HG02642 (cell line): Measurements from ENCODE around the gene RNASE13.
"Not testable (repeated sequence)": the region's sequence is repeated elsewhere in the genome, so short reads cannot be mapped to it uniquely, and the experiment has no call there.

Source experiments
- ATAC-seq: cut with Tn5 transposase; IDR thresholded peaks from one replicate; pipeline ENCODE4 v1.9.1; 2021; ENCODE audit warnings: mild to moderate bottlenecking; ENCODE audit not compliant: unreplicated experiment, poor library complexity

RNASE13 gene

DNA sequence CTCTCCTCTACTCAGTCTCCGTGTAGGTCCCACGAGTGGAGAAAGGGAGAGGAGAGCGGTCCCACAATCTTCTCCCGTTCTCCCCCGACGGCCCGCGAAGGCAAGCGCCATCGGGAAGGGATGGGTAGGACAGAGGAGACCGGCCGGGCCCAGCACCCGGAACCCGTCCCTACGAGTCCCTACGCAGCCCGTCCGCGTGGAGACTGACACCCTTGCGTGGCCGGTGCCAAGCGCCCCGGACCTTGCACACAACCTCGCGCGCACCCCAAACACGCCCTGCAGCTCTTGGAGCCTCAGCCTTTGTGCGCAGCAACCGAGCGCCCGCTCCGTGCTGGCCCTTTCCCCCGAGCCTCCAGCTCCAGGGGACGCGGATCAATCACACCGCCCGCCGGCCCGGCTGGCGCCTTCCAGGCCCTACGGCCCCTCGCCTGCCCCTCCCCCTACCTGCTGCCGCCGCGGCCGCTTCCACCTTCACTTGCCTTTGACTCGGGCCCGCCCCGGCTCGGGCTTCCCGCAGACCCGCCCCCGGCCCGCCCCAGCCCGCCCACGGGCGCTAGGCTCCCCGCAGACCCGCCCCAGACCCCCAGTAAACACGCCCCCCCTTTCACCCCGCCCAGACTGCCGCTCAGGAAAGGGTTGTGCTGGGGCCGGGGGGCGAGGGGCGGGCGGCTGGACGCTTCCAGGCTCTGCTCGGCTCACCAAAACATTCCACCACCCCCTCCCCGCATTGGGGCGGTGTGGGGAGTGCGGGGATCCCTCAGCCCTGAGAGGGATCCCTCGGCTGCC is 9.8 kb downstream of the RNASE13 start, which contains the start of gene NDRG2:
Gene NDRG2 (minus strand): TSS at position 477 of the 786 bp plus-strand sequence. CDS start 1,746 bp downstream, outside the sequence.
- peak; percentile 51 for ATAC-seq

DNA sequence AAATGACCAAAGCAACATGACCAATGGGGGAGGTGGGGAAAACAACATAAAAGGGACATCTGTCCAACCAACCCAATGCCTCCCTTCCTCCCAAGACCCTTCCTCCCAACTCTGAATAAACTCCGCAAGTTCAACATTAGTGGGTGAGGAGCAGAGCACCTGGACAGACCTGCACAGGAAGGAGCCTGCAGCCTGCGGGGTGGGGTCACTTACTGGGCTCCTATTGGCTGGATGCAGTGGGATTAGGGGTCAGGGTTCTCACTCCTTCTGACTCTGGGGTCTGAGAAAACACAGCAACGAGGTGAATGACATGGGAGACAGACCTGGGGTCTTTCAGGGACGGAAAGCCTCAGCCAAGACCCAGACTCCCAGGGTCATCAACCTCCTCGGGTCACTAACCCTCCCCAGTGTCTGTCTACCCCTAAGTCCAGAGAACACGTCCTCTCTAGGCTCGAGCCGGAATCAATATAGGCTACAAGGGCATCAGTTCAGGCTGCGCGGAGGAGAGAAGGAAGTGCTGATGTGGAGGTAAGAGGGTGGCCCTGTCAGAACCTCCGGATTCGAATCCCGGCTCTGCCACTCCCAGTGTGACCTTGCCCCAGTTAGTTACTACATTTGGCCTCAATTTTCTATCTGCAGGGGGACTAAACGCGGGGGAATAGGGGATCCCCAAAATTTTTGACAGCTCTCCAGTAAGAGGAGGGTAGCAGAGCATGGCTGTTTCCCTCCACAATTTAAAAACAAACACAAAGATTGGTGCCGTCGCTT is 10.6 kb downstream of the RNASE13 start:
- no peak for ATAC-seq

DNA sequence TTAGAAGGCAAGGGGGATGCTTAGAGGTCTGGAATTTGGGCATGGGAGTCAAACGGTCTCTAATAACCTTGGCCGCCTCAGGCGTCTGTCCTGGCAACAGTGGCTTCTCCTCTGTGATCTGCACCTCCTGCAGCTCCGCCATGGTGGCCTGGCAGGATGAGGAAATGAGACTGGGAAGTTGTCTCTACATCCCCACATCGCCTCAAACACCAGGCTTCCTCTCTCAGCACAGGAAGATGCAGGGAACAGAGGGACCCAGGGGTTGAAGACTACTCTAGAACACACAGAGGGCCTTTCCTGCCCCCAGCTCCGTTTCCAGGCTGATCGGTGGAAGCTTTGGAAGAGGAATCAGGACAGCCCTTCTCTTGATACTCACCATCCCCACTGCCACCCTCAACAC is 11.4 kb downstream of the RNASE13 start:
- ATAC-seq: no peak

DNA sequence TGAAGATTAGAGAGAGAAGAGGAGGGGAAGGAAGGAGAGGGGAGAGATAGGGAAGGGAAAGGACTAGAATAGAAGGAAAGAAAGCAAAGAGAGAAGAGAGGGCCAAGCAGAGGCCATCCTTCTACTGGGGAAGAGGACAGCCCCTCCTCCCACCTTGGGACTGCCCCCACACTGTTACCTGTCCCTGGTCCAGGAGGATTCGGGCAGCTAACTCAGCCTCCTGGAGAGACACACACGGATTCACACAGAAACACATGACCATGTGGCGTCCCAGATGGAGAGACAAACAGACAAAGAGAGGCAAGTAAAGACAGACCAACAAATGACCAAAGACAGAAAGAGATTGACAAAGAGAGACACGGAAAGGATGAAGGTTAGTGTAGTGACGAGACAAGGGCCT is 11.9 kb downstream of the RNASE13 start:
- no peak for ATAC-seq

DNA sequence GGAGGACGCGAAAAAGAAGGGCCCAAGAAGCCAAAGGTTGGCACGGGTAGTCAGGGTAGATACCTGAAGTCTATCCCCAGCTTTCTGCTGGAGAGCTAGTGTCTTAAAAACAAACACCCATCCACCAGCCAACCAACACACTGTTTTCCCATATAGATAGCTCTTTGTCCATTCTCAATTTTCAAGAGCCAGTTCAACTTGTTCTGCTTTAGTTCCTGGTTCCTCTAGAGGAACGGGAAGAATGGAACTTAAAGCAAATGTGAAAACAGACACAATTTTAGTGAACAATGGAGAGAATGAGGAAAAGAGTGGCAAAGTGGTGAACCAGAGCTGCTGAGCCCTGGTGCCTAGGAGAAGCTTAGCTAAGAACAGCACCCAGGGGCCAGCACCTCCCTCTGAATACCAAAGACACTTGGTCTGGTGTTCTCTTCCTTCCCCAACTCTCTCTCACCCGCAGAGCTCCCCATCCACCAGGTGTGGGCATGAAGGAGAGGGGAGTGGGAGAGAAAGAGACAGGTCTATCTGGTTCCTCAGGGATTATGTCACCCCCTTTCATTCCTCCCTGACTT is 13.5 kb downstream of the RNASE13 start:
- no peak for ATAC-seq

DNA sequence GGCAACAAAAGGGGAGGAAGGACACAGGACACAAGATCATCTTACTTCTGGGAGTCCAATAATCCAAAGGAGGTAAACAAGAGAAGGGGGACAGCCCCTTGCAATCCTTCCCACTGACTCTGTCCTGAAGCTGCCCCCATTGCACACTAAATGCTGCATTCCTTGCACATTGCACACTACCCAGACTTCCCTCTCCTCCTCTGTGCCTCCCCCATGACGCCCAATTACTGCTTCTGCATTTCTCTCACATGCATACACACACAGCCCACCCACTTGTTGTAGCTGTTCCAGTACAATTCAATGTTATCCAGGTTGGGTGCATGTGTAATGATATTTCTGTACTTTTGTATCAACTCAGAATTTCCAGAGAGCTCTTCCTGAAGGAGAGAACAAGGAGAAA is 15.2 kb downstream of the RNASE13 start:
- ATAC-seq: no peak

DNA sequence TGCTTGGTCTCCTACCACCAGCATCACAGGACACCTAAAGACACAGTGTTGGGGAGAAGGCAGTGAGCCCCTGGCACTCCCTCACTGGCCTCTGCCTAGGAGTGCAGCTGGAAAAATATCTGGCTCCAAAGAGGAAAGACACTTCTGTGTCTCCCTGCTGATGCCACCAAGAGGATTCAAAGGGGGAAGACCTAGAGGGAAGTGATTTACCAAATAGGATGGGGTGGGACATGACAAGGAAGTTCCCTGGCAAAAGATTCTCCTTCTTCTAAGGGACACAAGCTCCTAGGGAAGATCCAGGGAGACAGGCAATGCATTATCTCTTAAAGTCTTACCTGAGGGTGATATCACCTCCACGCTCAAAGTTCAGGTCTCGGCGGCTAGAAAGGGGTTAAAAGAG is 15.8 kb downstream of the RNASE13 start:
- ATAC-seq: no peak

DNA sequence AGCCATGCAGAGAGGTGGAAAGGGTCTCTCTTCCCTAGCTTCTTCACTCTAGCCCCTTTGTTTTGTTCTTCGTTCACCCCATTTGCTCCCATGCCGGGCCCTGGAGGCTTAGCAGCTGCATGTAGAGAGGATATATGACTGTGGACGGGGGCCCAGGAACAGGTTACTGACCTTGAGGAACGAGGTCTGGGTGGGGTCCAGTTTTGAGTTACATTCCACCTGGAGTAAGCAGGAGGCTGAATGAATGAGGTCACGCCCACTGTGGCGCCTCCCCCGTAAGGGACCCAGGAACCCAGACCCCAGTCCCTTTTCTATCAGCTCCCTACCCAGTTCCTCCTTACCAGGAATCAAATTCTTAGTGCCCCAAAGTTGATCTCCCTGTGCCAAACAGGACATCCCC is 16.3 kb downstream of the RNASE13 start:
- ATAC-seq: no peak

DNA sequence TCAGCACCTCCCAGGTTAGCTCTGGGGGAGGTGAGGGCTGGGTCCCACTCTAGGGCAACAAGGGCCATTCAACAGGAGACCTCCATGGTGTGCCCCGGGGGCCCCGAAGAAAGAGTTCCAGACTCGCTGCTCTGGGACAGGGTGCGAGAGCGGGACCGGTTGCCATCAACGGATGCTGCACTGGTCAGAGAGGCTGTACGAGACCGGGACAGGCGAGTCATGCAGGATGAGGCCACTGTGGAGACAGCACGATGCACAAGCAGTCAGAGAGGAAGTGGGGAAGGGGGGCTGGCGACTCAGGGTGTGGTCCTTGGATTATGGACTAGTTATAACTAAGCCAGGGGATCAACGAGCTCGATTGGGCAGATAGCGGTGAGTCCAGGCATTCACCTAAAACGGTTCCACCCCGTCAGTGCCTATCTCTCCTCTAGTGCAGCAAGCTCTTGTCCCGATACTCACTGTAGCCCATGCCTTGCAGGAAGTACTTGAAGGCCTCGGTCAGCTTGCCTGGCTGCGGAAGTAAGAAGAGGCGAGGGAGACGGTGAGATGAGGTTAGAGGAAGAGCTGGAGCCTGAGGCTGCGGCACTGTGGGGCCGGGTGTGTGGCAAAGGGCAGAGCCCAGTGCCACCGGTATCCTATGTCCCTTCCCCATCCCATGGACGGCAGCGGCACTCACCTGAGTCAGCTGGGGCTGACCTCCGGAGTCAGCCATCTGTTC is 16.9 kb downstream of the RNASE13 start:
- ATAC-seq: no peak

DNA sequence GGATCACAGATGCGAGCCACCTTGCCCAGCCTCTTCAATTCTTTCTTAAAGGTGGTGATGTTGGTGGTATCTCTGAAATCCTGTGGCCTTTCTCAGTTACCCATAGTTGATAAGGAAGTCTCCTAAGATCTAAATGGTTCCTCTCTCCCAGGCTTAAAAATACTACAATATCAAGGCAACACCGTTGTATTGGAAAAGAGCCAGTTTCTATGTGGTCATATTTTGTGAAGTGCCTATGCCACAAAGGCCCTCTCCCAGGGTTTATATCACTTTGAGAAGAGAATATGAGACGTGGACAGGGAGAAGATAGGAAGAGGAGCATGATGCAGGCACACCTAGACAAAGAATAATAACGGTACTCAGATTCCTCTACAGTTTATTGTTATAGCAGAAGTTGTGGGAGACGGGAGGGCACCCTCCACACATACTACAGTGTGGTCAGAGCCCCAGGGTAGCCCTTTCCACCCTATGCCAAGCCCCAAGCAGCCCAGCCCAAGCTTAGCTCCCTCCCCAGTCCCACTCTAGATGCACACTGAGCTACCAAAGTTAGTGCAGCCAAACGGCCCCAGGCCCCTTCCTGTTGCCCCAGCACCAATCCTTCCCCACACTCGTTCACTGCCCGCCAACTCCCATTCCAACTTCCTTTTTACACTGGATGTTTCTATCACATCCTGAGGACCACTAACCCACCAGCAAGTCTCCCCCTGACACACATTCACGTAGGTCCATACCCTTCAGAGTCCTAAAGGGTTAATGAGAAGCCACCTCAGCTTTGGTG is 18.0 kb downstream of the RNASE13 start:
- ATAC-seq: no peak

DNA sequence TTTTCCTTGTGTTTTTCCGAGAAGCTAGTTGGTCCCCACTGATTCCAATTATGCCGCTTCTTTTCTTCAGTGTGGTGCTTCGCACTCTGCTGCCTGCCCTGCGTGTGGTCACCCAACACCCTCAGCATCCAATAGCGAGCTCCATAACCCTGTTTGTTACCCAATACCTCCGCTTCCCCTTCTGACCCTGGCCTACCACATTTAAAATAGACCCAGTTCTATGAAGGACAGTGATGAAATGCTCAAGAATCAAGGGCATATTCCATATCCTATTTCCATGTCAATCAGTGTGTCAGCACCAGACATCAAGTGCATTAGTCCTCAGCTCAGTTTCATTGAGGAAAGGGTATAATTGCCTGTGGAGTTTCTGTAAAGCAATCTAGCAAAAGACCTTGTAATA is 19.3 kb downstream of the RNASE13 start:
- no peak for ATAC-seq

DNA sequence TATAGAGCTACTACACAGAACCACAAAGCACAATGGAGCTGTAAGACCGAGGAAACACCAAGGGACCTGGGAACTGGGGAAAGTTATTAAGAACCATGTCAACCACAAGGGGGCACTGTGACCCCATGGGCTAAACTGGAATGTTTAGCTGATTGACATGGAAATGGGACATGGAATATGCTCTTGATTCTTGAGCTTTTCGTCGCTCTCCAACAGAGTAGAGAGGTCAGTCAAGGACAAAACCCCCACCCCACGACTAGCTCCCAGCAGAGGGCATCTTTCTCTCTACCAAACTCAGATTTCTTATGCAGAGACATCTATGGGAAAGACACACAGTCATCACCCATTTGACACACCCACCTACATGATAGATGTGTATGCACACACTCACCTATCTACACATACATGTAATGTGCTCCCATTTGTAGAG is 19.8 kb downstream of the RNASE13 start:
- ATAC-seq: no peak

DNA sequence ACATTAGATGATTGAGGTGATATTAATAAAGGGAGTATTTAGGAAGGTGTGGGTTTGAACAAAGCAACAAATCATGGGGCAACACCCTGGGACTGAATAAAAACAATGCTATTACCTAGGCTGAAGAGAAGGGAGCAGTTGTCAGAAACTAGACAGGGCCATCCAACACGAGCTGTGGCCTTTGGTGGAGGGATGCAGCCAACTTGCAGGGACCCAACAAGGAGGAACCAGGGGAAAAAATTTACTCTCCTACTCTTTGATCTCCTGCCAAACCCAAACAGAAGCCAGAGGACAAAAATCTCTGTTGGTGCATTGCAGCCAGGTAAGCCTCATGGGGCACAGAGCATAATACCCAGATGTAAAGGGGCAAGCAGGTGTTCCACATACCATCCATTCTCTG is 23.5 kb downstream of the RNASE13 start:
- no peak for ATAC-seq

DNA sequence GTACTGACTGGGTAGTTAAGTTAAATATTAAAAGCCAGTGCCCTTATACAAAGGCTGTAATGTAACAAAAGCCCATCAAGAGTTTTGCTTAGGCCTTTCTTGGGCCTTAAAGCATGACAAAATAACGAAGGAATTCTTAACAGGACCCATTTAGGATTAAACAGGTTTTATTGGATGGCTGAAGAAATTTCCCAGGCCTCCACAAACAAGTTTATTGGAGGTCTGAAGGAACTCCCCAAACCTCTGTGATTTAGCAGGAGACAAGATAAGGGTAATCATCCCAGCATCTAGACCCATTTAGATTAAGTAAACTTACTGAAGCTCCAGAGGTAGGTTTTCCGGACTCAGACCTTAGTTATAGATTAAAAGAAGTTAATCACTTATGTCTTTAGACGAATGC is 24.9 kb downstream of the RNASE13 start:
- ATAC-seq: not testable (repeated sequence)

DNA sequence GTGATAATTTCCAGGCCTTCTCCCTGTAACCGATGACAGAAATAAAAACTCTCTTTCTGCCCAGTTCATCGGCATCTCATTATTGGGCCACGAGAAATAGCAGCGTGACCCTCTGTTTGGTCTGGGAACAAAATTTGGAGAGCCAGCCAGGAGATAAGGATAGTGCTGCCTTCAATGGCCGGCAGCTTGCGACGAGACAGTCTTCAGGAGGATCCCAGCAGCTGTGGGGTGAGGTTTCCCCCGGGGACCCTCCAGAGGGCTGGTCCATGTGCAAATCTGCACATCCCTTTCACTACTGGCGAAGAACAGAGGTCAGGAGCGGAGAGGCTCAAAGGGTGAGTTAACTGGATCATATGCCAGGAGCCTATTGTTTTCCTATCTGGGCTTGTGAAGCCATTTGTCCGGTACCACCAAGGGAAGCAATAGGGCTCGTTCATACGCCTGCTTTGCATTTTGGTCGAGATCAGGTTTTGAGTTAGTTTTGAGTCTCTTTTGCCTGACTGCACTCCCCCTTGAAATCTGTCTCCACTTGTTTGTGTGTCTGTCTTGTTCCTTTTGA is 30.7 kb downstream of the RNASE13 start:
- ATAC-seq: no peak

DNA sequence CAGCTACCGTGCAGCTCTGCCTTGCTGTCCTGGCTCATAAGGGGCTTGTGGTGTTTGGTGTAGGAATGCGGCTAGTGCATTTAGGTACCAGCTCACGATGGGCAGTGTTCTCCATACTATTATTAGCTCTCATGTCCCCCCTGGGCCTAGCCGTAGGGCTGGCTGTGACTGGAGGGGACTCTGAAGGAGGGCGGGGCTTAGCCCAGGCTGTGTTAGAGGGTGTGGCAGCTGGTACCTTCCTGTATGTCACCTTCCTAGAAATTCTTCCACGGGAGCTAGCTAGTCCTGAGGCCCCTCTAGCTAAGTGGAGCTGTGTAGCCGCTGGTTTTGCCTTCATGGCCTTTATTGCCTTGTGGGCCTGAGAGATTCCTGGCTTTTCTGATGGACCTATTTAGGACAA is 33.4 kb downstream of the RNASE13 start:
- ATAC-seq: no peak

DNA sequence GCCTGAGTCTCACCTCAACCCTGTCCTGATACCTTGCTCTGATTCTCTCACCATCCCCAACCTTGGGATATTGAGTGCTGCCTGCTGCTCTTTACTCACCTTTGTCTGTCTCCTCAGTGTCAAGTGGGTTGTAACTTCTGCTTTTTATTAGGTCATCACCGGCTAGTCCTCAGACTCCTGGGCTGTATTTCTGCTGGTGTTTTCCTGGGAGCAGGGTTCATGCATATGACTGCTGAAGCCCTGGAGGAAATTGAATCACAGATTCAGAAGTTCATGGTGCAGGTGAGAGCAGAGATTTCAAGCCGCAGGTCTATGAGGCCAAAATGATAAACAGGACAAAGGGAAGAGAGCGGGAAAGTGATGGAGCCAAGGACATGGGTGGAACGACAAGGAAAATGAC is 35.0 kb downstream of the RNASE13 start:
- ATAC-seq: no peak

DNA sequence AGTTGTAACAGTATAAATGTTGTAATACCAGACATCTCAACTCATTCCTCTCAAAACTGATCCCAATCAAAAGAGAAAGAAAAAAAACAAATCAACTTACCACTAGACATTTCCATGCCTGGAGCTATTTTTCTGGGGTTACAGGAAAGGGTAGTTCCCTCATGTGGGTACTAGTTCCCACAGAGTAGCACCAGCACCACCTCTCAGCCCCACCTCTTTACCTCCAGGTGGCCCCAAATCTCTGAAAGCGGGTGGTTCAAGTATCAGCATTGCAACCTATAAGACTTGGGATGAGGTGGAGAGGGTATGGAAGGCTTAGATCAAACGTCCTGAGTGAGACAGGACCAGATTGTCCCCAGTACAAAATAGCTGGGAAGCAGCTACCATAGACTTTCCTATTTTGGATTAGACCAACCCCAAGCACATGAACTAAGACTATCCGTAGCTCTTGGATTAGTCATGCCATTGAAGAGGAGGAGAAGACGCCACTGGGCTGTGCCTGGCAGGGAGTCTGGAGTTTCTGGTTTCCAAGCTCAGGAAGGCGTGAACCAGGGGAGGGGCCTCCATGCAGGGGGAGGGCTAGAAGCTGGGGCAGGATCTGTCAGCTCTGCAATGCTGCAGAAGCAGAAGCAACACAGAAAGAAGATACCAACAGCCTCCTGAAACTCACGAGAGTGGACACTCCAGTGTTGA is 35.8 kb downstream of the RNASE13 start, which contains the start of gene SLC39A2:
Gene SLC39A2 (plus strand): TSS at position 620 of the 693 bp plus-strand sequence. CDS start 154 bp downstream, outside the sequence.
- ATAC-seq: no peak

DNA sequence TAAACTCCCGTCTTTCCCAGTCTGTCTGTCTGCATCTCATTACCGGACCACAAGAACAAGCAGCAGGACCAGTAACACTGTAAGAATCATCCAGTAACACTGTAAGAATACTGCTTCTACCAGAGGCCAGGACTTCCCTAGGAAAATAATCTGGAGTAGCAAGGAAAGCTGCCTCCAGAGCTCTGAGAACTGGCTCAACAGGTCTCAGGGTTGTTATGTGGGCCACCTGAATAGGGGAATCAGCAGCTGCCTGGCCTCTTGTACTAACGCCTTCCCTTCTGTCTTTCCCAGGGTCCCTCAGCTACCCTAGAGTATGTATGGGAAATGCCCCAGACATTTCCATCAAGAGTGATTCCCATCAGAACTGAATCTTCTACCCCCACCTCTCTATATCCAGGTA is 36.5 kb downstream of the RNASE13 start:
- no peak for ATAC-seq
